ENCODE data around the gene SLC10A2. TPM values are rescaled to one million over a fixed set of nuclear protein-coding genes. Genes with fewer than 3 reads are reported as not detected.

SLC10A2 gene
- total RNA-seq, 2 donors from 2014 or later = not detected

GRCh38 chr13:103009051-103009840 is 57.0 kb downstream of the SLC10A2 start:
- H3K36me3 ChIP-seq = no peaks in the 10 kb centered on the region
- peaks cover 0 to 3% of the 10 kb centered on the region in 2 donors for H3K4me1 ChIP-seq
- TF ChIP-seq CTCF (IDR thresholded peaks at IDR 0.05) = no peak
- H3K4me3 ChIP-seq = no peak overlapping the region
- H3K27ac ChIP-seq = no peak overlapping the region
- H3K27me3 ChIP-seq = no peaks in the 10 kb centered on the region
- no peaks in the 10 kb centered on the region for H3K9me3 ChIP-seq
- no peak for DNase-seq (ENCODE audit: low spot score)

- Histone ChIP-seq H3K27ac (no peak overlapping the region), H3K4me1 (peaks cover 0 to 3% of the 10 kb centered on the region in 2 donors), H3K27me3 (no peaks in the 10 kb centered on the region), H3K9me3 (no peaks in the 10 kb centered on the region), H3K36me3 (no peaks in the 10 kb centered on the region), H3K4me3 (no peak overlapping the region)
- DNase-seq (ENCODE audit: low spot score) = no peak
- no peak for TF ChIP-seq CTCF (IDR thresholded peaks at IDR 0.05)
Measured at GRCh38 chr13:103007427-103007762, 58.8 kb downstream of the SLC10A2 start.

- Histone ChIP-seq H3K27me3 (no peaks in the 10 kb centered on the region), H3K4me3 (no peak overlapping the region), H3K9me3 (no peaks in the 10 kb centered on the region), H3K36me3 (no peaks in the 10 kb centered on the region), H3K27ac (no peak overlapping the region), H3K4me1 (peaks cover 0 to 3% of the 10 kb centered on the region in 2 donors)
- TF ChIP-seq CTCF (IDR thresholded peaks at IDR 0.05) = no peak
- no peak for DNase-seq (ENCODE audit: low spot score)
Measured at GRCh38 chr13:103006641-103007426, 59.4 kb downstream of the SLC10A2 start.

GRCh38 chr13:103004661-103005345 is 61.4 kb downstream of the SLC10A2 start:
- DNase-seq (ENCODE audit: low spot score) = no peak
- Histone ChIP-seq H3K27me3 (no peaks in the 10 kb centered on the region), H3K27ac (no peak overlapping the region), H3K9me3 (no peaks in the 10 kb centered on the region), H3K4me3 (no peak overlapping the region), H3K4me1 (peaks cover 0 to 3% of the 10 kb centered on the region in 2 donors), H3K36me3 (no peaks in the 10 kb centered on the region)
- TF ChIP-seq CTCF (IDR thresholded peaks at IDR 0.05) = no peak

GRCh38 chr13:103003631-103004030 is 62.6 kb downstream of the SLC10A2 start:
- TF ChIP-seq CTCF (IDR thresholded peaks at IDR 0.05) = no peak
- Histone ChIP-seq H3K4me1 (peaks cover 0 to 3% of the 10 kb centered on the region in 2 donors), H3K27ac (no peak overlapping the region), H3K27me3 (no peaks in the 10 kb centered on the region), H3K36me3 (no peaks in the 10 kb centered on the region), H3K9me3 (no peaks in the 10 kb centered on the region), H3K4me3 (no peak overlapping the region)
- no peak for DNase-seq (ENCODE audit: low spot score)

Data from right atrium auricular region (tissue), 2 donors.